GM19452 (cell line): ENCODE measurements around the gene SLC2A9.
"Not testable (repeated sequence)": the region's sequence is repeated elsewhere in the genome, so short reads cannot be mapped to it uniquely, and the experiment has no call there.

Experiments used
- ATAC-seq: cut with Tn5 transposase; IDR thresholded peaks from one replicate; pipeline ENCODE4 v1.9.1; 2021; ENCODE audit not compliant: unreplicated experiment

Gene SLC2A9

GRCh38 chr4:9932771-9933170 lies 88.5 kb downstream of the SLC2A9 start:
- no peak for ATAC-seq

DNA sequence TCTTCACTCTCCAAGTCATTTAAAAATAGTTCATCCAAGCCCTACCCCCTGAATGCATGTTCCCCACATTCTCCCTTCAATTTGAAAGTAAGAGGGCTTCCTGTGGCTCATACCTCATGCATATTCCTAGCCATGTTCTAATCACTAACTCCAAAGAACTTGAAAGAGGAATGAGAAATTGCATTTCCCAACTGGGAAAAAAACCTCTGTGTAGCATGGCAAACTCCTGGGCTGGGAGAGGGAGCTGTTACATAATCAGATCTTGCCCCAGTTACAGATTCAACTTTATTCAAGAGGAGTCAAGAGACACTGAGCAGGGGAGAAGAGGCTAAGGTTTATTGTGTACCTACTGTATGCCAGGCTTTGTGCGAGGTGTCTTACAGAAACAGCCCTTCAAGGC lies 90.2 kb downstream of the SLC2A9 start:
- ATAC-seq = no peak

GRCh38 chr4:9929111-9929510 lies 92.2 kb downstream of the SLC2A9 start:
- no peak for ATAC-seq

- ATAC-seq = no peak
Measured at GRCh38 chr4:9927341-9928007, 93.8 kb downstream of the SLC2A9 start.

DNA sequence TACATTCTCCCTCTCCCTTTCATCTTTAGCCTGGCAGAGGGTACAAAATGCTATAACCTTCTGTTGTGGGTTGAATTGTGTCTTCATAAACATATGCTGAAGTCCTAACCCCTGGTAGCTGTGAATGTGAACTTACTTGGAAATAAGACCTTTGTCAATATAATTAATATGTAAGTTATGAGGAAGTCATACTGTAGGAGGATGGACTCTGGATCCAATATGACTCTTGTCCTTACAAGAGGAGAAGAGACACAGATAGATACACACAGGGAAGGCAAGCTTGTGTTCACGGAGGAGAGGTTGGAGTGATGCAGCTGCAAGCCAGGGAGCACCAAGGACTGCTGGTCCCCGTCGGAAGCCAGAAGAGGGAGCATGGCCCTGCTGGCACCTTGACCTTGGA lies 94.7 kb downstream of the SLC2A9 start:
- ATAC-seq = no peak

DNA sequence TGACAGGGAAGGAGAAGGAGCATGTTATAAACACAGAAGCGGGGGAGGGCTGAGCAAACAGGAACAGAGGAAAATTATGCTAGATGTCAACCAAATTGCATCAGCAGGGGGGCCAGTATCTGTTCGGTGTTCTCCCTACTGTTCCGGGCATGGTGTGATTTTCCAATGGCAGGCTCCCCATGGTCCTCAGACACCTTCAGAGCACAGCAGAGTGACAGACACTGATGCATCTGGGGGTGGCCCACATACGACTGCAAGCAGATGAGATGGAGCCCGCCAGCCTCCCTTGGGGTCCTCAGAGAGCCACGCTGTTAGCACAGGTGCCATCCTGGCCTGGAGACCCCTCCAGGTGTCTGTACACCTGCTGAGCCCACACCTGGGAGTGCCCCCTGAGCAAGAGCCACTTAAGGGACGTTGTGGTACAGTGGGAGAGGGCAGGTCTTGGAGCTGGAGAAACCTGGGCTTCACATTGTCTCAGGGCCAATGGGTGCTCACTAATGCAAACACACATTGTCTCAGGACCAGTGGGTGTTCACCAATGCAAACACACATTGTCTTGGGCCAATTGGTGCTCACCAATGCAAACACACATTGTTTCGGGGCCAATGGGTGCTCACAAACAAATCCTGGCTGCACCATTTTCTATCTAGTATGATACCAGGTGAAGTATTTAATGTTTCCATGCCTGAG lies 95.4 kb downstream of the SLC2A9 start:
- no peak for ATAC-seq

GRCh38 chr4:9924750-9925149 lies 96.5 kb downstream of the SLC2A9 start:
- no peak for ATAC-seq

- no peak for ATAC-seq
Measured at GRCh38 chr4:9923195-9923812, 98.0 kb downstream of the SLC2A9 start.

- ATAC-seq = no peak
Measured at GRCh38 chr4:9921326-9921725, 100.0 kb downstream of the SLC2A9 start.

- no peak for ATAC-seq
Measured at GRCh38 chr4:9920029-9920428, 101.3 kb downstream of the SLC2A9 start.

DNA sequence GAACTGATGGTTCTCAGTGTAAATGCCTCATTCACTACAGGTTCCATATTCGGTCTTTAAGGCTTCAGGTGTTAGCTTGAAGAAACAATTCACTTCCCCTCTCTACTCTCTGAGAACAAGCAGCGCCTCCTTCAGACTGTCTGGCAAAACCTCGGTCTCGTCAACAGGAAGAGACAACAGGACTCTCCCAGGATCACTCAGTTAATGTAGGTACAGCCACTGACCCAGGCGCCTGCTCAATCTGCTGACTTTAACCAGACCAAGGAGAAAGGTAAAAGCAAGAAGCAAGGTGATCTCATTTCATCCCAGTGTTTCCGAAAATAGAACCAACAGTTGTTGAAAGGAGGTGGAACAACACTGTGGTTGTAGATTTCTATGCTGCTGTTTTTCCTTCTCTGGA lies 102.2 kb downstream of the SLC2A9 start:
- ATAC-seq = no peak

- ATAC-seq = no peak
Measured at GRCh38 chr4:9918484-9918883, 102.8 kb downstream of the SLC2A9 start.

- ATAC-seq = no peak
Measured at GRCh38 chr4:9916937-9917336, 104.4 kb downstream of the SLC2A9 start.

DNA sequence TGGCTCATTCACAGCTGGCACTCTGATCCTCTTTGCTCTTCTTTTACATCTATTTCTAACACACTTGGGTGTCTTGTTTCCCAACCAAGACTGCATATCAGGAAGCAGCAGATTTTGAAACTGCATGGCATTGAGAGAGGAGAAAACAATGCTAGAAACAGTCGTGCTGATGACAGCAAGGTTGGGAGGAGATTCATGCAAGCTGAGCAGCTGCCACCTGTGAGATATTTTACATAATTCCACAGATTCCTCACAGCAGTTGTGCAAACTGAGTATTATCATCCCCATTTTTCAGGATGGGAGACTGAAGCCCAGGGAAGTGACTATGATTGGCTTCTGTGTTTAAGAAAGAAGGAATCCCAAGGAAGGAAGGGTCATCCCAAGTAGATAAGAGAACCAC lies 105.0 kb downstream of the SLC2A9 start:
- no peak for ATAC-seq

DNA sequence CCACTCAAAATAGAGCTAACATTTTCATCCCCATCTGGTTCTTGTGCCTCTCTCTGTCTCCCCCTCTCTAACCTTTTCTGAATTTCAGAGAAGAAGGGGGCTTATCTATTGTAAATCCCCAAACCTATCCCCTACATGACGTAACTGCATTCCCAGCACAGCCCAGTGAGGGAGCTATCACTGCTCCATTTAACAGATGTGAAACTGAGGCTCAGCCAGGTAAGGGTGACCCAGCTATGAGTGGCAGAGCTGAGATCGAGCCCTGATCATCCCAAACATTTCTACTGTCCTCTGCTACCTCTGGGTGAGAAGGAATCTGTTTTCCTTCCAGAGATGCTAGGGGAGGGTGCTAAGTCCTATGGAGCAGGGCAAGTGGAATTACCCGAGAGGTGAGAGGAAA lies 107.5 kb downstream of the SLC2A9 start:
- no peak for ATAC-seq

GRCh38 chr4:9906996-9907395 lies 114.3 kb downstream of the SLC2A9 start:
- no peak for ATAC-seq

DNA sequence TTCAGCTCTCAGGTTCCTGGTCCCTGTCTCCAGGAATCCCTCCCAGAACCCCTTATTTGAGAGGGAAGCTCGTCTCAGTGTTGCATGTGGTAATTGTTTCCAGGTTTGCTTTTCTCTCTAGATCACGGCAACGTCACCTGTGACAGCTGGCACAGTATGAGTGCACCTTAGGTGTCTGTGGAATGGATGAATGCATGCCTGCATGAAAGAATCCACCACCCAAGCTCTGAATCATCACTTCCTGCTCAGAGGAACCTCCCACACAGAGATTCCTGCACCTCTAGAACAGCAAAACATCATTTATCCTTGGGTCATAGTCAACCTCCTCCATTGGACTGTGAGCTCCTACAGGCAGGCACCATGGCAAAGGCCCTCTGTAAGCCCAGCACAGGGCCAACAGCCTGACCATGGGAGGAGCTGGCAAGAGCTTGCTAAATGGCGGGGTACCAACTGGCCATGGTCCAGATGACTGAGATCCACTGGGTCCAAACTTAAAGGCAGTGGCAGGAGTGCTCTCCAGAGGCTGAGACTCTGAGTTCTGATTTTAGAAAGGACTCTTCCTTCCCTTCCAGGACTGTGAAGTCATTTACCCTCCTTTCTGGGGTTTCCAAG lies 116.2 kb downstream of the SLC2A9 start:
- ATAC-seq = no peak

- no peak for ATAC-seq
Measured at GRCh38 chr4:9903317-9903716, 118.0 kb downstream of the SLC2A9 start.

- no peak for ATAC-seq
Measured at GRCh38 chr4:9901257-9901656, 120.0 kb downstream of the SLC2A9 start.

DNA sequence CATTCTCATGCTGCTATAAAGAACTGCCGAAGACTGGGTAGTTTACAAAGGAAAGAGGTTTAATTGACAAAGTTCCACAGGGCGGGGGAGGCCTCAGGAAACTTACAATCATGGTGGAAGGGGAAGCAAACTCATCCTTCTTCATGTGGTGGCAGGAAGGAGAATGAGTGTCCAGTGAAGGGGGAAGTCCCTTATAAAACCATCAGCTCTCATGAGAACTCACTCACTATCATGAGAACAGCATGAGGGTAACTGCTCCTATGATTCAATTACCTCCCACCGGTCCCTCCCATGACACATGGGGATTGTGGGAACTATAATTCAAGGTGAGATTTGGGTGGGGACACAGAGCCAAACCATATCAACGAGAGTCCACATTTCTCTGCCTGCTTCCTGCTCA lies 120.7 kb downstream of the SLC2A9 start:
- not testable (repeated sequence) for ATAC-seq

DNA sequence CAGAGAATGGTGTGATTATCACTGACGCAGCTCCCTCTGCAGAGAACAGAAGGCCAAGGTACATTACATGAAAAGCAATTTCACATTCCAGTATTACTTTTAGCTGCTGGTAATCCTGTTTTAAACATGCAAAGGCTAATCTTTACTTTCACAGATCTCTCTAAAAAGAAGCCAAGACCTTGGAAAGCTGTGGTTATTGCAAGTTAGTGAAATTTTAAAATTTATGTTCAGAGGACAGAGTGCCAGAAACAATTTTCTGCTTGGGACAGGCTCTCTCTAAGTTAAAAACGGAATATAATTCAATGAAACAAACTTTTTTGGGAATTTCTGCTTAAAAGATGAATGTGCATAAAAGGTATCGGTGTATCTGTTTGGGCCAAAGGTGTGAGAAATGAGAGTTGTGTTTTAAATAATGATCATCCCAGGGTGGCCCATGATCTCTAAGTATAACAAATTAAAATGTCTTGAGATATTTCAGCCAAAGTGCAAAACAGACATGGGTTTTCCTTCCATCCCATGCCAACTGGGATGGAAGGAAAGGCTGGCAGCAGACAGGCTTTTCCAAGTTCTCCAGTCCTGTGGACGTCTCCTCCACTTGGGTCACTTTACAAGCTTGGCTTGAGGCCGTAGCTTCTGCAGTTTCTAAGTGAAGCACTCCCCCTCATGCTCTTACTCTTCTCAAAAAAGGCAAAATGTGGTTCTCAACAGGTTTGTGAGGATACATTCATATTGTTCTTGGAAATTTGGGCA lies 121.8 kb downstream of the SLC2A9 start:
- ATAC-seq = no peak
